Activated gamma-delta T cell (primary cell): ENCODE data around the gene MICALL1.

Experiments used
- DNase-seq: peaks from one replicate; lab custom pipeline; 2025; lab: John Stamatoyannopoulos, UW

MICALL1 gene

DNA sequence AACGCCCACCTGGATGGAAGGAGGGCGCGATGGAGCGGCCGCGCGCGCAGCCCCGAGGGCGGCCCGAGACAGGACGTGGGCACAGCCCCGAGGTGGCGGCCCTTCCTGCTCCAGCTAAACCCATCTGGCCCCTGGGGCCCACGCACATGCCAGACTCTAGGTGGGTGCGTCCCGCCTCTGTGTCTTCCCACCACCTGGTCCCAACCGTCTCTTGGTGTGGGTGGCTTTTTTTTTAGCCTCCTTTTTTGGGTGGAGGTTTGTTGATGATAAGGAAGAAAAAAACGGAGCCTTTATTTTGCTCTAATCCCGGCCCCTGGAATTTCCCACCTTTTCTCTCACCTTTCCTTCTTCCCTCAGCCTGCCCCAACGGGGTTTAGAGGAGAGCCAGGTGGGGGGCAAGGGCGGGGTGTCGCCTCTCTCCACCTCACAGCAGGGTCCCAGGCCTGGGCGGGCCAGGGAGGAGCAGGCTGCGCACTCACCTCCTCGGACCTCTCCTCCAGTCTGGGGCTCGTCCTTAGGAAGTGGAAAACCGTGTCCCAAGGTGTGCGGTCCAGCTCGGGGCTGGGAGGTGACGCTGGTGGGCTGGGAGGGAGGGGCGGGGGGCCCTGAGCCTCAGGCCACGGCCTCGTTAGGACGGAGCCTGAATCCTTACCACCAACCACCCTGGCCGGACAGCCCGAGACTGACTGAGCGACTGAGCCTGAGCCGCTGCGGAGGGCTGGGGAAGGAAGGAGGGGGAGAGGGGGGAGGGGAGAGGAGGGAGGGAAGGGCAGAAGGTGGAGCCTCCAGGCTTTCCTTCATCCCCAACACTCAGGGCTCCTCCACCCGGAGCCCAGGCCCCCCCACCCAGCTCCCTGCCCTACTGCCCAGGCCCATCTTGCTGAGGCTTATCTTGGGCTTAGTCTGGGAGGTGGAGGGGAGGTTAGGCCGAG lies 78.0 kb downstream of the MICALL1 start, which contains the start of gene SOX10:
Gene SOX10 (minus strand): TSS at position 696 of the 932 bp plus-strand sequence. CDS start 771 bp downstream, outside the sequence.
- DNase-seq = no peak

DNA sequence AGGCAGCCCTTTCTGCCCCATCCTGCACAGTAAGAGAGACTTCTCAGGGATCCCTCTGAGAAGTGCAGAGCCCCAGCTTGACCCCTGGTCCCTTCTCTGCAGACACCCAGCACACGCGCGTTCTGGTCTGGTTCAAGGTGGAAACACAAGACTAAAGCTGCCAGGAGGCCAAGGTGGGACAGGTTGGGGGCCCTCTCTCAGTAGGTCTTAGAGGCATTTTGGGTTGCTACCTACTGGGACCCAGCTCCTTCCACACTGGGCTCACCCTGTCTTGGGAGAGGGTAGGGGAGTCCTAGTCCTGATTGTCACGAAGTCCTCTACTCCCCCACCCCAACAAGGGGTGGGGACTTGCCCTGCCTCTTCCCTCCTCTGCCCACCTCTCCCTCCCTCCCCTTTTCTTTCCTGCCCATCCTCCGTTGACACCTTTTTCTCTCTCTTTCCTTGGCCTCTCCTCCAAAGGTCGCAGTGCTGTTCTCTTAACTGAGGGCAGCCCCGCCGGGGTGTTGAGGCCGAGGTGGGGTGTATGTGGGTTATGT lies 79.0 kb downstream of the MICALL1 start:
- DNase-seq = no peak

DNA sequence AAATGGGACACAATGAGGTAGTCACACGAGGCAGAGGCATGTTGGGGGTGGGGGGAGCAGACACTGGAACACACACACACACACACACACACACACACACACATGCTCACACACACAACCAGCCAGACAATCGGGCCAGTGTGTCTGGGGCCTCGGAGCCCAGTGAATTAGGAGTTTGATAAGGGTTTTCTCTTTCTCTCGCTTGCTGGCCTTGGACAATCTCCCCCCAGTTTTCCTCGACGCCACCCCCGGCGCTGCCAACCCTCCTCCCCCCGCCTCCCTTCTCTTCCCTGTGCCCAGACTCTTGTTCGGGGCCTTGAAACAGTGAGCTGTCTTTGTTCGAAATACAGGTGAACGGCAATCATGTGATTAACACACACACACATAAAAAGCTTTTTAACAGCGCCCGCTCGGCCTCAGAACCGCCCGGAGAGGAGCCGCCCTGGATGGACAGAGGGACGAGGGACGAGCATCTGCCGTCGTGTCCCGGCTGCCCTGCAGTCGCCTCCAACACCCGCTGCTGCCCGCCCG lies 79.7 kb downstream of the MICALL1 start:
- DNase-seq = no peak

DNA sequence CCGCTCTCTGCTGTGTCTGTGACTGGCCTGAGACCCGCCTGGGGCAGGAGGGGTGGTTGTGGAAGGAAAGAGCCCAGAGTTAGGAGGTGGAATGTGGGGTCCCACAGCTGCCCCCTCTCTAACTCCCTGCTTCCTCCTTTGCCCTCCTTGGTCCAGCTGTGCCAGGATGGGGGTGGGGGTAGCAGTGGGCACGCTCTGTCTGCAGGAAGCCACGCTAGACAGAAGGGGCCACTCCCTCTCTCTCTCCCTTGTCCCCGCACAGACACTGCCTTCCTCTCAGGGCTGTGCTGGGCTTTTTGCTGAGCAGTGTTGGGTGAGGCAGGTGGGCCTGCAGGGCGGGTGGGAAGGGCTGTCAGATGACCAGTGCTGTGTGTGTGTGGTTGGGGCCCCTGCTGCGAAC lies 80.3 kb downstream of the MICALL1 start:
- DNase-seq = no peak

DNA sequence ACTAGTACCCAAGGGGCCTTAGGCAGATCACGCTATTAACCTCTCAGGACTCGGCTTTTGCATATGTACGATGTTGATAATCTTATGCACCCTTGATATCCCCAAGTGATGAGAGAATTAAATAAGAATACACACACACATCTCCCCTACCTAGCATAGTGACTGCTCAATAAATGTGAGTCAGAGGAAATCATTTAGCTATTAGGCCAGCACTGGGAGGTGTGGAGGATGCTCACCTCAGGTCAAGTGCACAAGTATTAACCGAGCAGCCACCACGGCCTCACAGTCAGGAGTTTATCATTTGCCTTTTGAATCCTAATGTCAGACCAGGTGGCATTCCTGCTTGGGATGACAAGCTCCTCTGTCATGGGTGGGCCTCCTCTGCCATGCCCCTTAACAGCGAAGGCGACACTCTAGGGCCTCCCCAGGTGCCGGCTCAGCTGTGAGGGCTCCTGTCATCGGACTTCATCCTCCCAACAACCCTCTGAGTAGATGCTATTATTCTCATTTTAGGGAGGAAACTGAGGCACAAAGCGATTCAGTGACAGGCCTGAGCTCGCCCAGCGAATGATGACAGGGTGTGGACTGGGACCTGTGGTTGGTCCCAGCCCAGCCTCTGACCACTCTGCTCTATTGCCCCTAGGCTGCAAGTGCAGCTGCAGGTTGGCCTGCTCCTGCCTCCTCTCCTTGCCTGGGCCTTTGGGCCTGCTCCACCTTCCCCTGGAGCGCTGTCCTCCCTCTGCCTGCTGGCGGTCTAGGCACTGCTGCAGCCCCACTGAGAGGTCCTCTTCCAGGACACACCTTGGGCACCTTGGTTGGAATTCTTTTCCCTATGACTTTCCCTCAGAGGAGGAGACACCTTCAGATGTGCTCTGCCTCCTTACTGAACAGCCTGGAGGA lies 83.3 kb downstream of the MICALL1 start:
- DNase-seq = no peak

DNA sequence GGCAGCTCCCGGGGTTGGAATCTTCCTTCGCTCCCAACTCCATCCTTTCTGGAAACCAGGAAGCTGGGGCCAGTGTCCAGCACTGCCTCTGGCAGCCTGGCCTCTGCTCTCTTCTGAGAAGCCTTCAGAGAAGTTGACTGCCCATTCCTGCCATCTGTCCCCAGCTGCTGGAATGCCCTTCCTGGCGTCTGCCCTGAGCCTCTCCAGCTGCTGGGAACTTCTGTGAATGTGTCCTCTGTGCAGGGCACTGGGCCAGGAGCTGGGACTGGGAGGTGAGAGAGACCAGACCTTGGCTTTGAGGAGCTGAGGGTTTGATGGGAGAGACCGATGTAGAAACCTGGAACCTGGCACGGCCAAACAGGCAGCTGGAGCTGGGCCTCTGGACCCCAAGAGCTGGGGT lies 84.2 kb downstream of the MICALL1 start:
- no peak for DNase-seq

DNA sequence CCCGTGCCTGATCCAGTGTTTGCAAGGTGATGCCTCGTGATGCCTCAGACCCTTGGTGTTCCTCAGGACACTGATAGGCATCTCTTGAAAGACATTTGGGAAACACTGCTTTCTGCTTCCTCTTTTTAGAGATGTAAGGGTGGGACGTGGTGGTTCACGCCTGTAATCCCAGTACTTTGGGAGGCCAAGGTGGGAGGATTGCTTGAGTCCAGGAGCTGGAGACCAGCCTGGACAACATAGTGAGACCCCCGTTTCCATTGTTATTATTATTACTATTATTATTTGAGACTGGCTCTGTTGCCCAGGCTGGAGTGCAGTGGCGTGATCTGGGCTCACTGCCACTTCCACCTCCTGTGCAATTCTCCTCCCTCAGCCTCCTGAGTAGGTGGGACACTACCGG lies 84.8 kb downstream of the MICALL1 start:
- DNase-seq = no peak

DNA sequence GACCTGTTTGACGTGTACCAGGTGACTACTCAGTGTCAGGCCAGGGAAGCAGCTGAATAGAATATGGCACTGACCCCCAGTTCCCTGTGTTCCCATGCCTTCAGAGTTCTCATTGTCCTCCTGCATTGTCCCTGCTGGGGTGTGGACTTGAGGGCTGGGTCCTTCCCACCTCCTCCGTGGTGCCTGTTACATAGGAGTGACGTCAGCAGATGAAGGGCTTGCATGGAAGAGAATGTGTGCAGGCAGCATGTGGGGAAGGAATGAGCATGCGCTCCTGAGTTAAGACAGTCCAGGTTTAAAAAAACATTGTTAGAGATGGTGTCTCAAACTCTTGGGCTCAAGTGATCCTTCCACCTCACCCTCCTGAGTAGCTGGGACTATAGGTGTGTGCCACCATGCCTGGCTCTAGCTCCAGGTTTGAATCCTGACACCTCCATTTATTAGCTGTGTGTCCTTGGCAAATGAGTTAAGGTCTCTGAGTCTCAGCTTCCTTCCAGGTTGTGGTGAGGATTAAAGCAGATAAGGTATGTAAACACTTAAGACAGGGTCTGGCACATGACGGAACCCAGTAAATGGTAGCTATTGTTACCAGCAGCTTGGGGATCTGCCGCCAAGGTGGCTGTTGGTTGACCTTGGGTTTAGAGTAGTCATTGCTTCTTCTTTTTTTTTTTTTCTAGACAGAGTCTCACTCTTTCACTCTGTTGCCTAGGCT lies 85.8 kb downstream of the MICALL1 start:
- no peak for DNase-seq
